ENCODE measurements around the gene NRIP3. TPM values are rescaled to one million over a fixed set of nuclear protein-coding genes. Genes with fewer than 3 reads are reported as not detected.
"Not testable (repeated sequence)": the region's sequence is repeated elsewhere in the genome, so short reads cannot be mapped to it uniquely, and the experiment has no call there.

Gene NRIP3
- total RNA-seq, 1 donor from 2014 or later: 5.0 TPM

- intact Hi-C loops (cut with micrococcal nuclease): no loop called here
- Mint-ChIP-seq H3K4me3 (ENCODE audit: low read depth) (no peak overlapping the region), H3K36me3 (ENCODE audit: low read depth) (peaks cover 9% of the 10 kb centered on the region), H3K9me3 (no peaks in the 10 kb centered on the region), H3K4me1 (ENCODE audit: low read depth) (peaks cover 36% of the 10 kb centered on the region), H3K27me3 (ENCODE audit: low read depth) (no peaks in the 10 kb centered on the region), H3K27ac (no peak overlapping the region)
- DNase-seq (ENCODE audit: low spot score): no peak
These were observed 42.4 kb downstream of the NRIP3 start for GRCh38 chr11:8961401-8961800.

- intact Hi-C loops (cut with micrococcal nuclease): loop anchor here (1.0 kb wide), 1 partner anchor 45 kb away; no protein-coding TSS in a partner anchor
- no peak overlapping the region for H3K4me3 Mint-ChIP-seq (ENCODE audit: low read depth)
- no peaks in the 10 kb centered on the region for H3K27me3 Mint-ChIP-seq (ENCODE audit: low read depth)
- H3K36me3 Mint-ChIP-seq (ENCODE audit: low read depth): peaks cover 20% of the 10 kb centered on the region
- H3K4me1 Mint-ChIP-seq (ENCODE audit: low read depth): peaks cover 32% of the 10 kb centered on the region
- peak overlapping the region; percentile 5 for H3K27ac Mint-ChIP-seq
- DNase-seq (ENCODE audit: low spot score): no peak
- no peaks in the 10 kb centered on the region for H3K9me3 Mint-ChIP-seq
These were observed 44.1 kb downstream of the NRIP3 start for GRCh38 chr11:8959546-8960166.

- Mint-ChIP-seq H3K9me3 (no peaks in the 10 kb centered on the region), H3K27me3 (ENCODE audit: low read depth) (no peaks in the 10 kb centered on the region), H3K4me1 (ENCODE audit: low read depth) (peaks cover 18% of the 10 kb centered on the region), H3K36me3 (ENCODE audit: low read depth) (peaks cover 38% of the 10 kb centered on the region), H3K4me3 (ENCODE audit: low read depth) (no peak overlapping the region), H3K27ac (no peak overlapping the region)
- no peak for DNase-seq (ENCODE audit: low spot score)
- intact Hi-C loops (cut with micrococcal nuclease): no loop called here
These were observed 46.9 kb downstream of the NRIP3 start for GRCh38 chr11:8956860-8957259.

GRCh38 chr11:8948886-8949285, 54.9 kb downstream of the NRIP3 start:
- no peak for DNase-seq (ENCODE audit: low spot score)
- Mint-ChIP-seq H3K9me3 (no peaks in the 10 kb centered on the region), H3K27ac (no peak overlapping the region), H3K4me3 (ENCODE audit: low read depth) (no peak overlapping the region), H3K27me3 (ENCODE audit: low read depth) (peaks cover 7% of the 10 kb centered on the region), H3K4me1 (ENCODE audit: low read depth) (peaks cover 7% of the 10 kb centered on the region), H3K36me3 (ENCODE audit: low read depth) (peaks cover 42% of the 10 kb centered on the region)
- intact Hi-C loops (cut with micrococcal nuclease): no loop called here

GRCh38 chr11:8947230-8947943, 56.4 kb downstream of the NRIP3 start:
- Mint-ChIP-seq H3K27me3 (ENCODE audit: low read depth) (peaks cover 11% of the 10 kb centered on the region), H3K27ac (no peak overlapping the region), H3K4me3 (ENCODE audit: low read depth) (no peak overlapping the region), H3K9me3 (no peaks in the 10 kb centered on the region), H3K4me1 (ENCODE audit: low read depth) (peaks cover 7% of the 10 kb centered on the region), H3K36me3 (ENCODE audit: low read depth) (peaks cover 28% of the 10 kb centered on the region)
- intact Hi-C loops (cut with micrococcal nuclease): no loop called here
- DNase-seq (ENCODE audit: low spot score): no peak

GRCh38 chr11:8942518-8943066, 61.2 kb downstream of the NRIP3 start, which contains the start of gene ASCL3:
ASCL3 (minus strand) TSS chr11:8943016; CDS start chr11:8938161, 4,855 bp downstream.
- no peak for DNase-seq (ENCODE audit: low spot score)
- H3K9me3 Mint-ChIP-seq: no peaks in the 10 kb centered on the region
- peaks cover 4% of the 10 kb centered on the region for H3K4me1 Mint-ChIP-seq (ENCODE audit: low read depth)
- H3K27me3 Mint-ChIP-seq (ENCODE audit: low read depth): peaks cover 23% of the 10 kb centered on the region
- intact Hi-C loops (cut with micrococcal nuclease): no loop called here
- no peak within 1 kb of the TSS for H3K27ac Mint-ChIP-seq
- H3K36me3 Mint-ChIP-seq (ENCODE audit: low read depth): peaks cover 8% of the 10 kb centered on the region
- H3K4me3 Mint-ChIP-seq (ENCODE audit: low read depth): no peak within 1 kb of the TSS

- intact Hi-C loops (cut with micrococcal nuclease): no loop called here
- Mint-ChIP-seq H3K36me3 (ENCODE audit: low read depth) (no peaks in the 10 kb centered on the region), H3K27me3 (ENCODE audit: low read depth) (peaks cover 23% of the 10 kb centered on the region), H3K9me3 (no peaks in the 10 kb centered on the region), H3K4me1 (ENCODE audit: low read depth) (peaks cover 2% of the 10 kb centered on the region), H3K4me3 (ENCODE audit: low read depth) (no peak overlapping the region), H3K27ac (no peak overlapping the region)
- no peak for DNase-seq (ENCODE audit: low spot score)
These were observed 62.3 kb downstream of the NRIP3 start for GRCh38 chr11:8941341-8942103.

GRCh38 chr11:8937659-8938058, 66.1 kb downstream of the NRIP3 start:
- Mint-ChIP-seq H3K4me1 (ENCODE audit: low read depth) (peaks cover 2% of the 10 kb centered on the region), H3K36me3 (ENCODE audit: low read depth) (no peaks in the 10 kb centered on the region), H3K27me3 (ENCODE audit: low read depth) (peaks cover 13% of the 10 kb centered on the region), H3K27ac (no peak overlapping the region), H3K9me3 (no peaks in the 10 kb centered on the region), H3K4me3 (ENCODE audit: low read depth) (no peak overlapping the region)
- DNase-seq (ENCODE audit: low spot score): no peak
- intact Hi-C loops (cut with micrococcal nuclease): no loop called here

GRCh38 chr11:8937159-8937558, 66.6 kb downstream of the NRIP3 start:
- no peaks in the 10 kb centered on the region for H3K9me3 Mint-ChIP-seq
- no peak overlapping the region for H3K27ac Mint-ChIP-seq
- no peak for DNase-seq (ENCODE audit: low spot score)
- intact Hi-C loops (cut with micrococcal nuclease): no loop called here
- H3K4me3 Mint-ChIP-seq (ENCODE audit: low read depth): no peak overlapping the region
- H3K4me1 Mint-ChIP-seq (ENCODE audit: low read depth): peaks cover 2% of the 10 kb centered on the region
- H3K36me3 Mint-ChIP-seq (ENCODE audit: low read depth): no peaks in the 10 kb centered on the region
- peaks cover 12% of the 10 kb centered on the region for H3K27me3 Mint-ChIP-seq (ENCODE audit: low read depth)

GRCh38 chr11:8935789-8936188, 68.0 kb downstream of the NRIP3 start:
- H3K9me3 Mint-ChIP-seq; H3K4me1 Mint-ChIP-seq (ENCODE audit: low read depth); DNase-seq (ENCODE audit: low spot score); intact Hi-C loops (cut with micrococcal nuclease); H3K36me3 Mint-ChIP-seq (ENCODE audit: low read depth); H3K4me3 Mint-ChIP-seq (ENCODE audit: low read depth); H3K27ac Mint-ChIP-seq; H3K27me3 Mint-ChIP-seq (ENCODE audit: low read depth): not testable (repeated sequence)

GRCh38 chr11:8934742-8935488, 68.9 kb downstream of the NRIP3 start:
- no peaks in the 10 kb centered on the region for H3K36me3 Mint-ChIP-seq (ENCODE audit: low read depth)
- DNase-seq (ENCODE audit: low spot score): no peak
- peaks cover 2% of the 10 kb centered on the region for H3K27me3 Mint-ChIP-seq (ENCODE audit: low read depth)
- intact Hi-C loops (cut with micrococcal nuclease): no loop called here
- no peaks in the 10 kb centered on the region for H3K9me3 Mint-ChIP-seq
- no peak overlapping the region for H3K27ac Mint-ChIP-seq
- H3K4me1 Mint-ChIP-seq (ENCODE audit: low read depth): peaks cover 2% of the 10 kb centered on the region
- H3K4me3 Mint-ChIP-seq (ENCODE audit: low read depth): no peak overlapping the region

- H3K9me3 Mint-ChIP-seq: no peaks in the 10 kb centered on the region
- no peaks in the 10 kb centered on the region for H3K36me3 Mint-ChIP-seq (ENCODE audit: low read depth)
- H3K4me3 Mint-ChIP-seq (ENCODE audit: low read depth): no peak overlapping the region
- intact Hi-C loops (cut with micrococcal nuclease): no loop called here
- DNase-seq (ENCODE audit: low spot score): no peak
- H3K4me1 Mint-ChIP-seq (ENCODE audit: low read depth): peaks cover 2% of the 10 kb centered on the region
- no peak overlapping the region for H3K27ac Mint-ChIP-seq
- no peaks in the 10 kb centered on the region for H3K27me3 Mint-ChIP-seq (ENCODE audit: low read depth)
These were observed 69.9 kb downstream of the NRIP3 start for GRCh38 chr11:8933931-8934330.
